Thyroid gland (tissue), 4 donors: ENCODE results near the gene SPDEF. TPM values are rescaled to one million over a fixed set of nuclear protein-coding genes. Genes with fewer than 3 reads are reported as not detected.
A peak's percentile ranks its signal among the peaks of the same experiment; 100 is the strongest.

Experiments used
- DNase-seq, 2 donors: peaks; one replicate each; pipeline ENCODE4 v3.0.0-alpha.2; 2019
- H3K27ac ChIP-seq, 3 donors: fragments of 200-600 bp; sonication (generic); 1 replicate in 2 of 3; 2 replicates in 1 of 3; pipeline ENCODE4 v1.5.1; 2016 to 2019; ENCODE audit warnings: mild to moderate bottlenecking in 1 of 3, moderate library complexity in 1 of 3
- H3K27me3 ChIP-seq: fragments of 200-600 bp; sonication (generic); one replicate; pipeline ENCODE4 v1.5.1; 2019
- H3K36me3 ChIP-seq, 2 donors: fragments of 200-600 bp; sonication (generic); one replicate each; pipeline ENCODE4 v1.5.1; 2016 to 2019
- H3K4me1 ChIP-seq, 2 donors: fragments of 200-600 bp; sonication (generic); one replicate each; pipeline ENCODE4 v1.5.1; 2017 to 2019
- H3K4me3 ChIP-seq, 3 donors: fragments of 200-600 bp; sonication (generic); replicated peaks in 1 of 3; 1 replicate in 2 of 3; 2 replicates in 1 of 3; pipeline ENCODE4 v1.5.1; 2016; ENCODE audit warnings: mild to moderate bottlenecking in 1 of 3
- H3K9me3 ChIP-seq: fragments of 200-600 bp; sonication (generic); one replicate; pipeline ENCODE4 v1.5.1; 2017
- POLR2A ChIP-seq, 2 donors: fragments of 450-650 bp; IDR thresholded peaks; one replicate each; pipeline ENCODE4 v1.6.1; 2017; ENCODE audit warnings: antibody characterized with exemption in 2 of 2, mild to moderate bottlenecking in 2 of 2, moderate library complexity in 1 of 2
- WGBS, 2 donors: methylation state at CpG; one replicate each; pipeline ENCODE4 v1.1.5; 2017; 5-methylcytosine and 5-hydroxymethylcytosine counted together
- intact Hi-C: fragments of 100-400 bp; cut with DNase I; formaldehyde crosslinking; loops from one replicate; pipeline ENCODE4 v1.15.1; 2023
- total RNA-seq, 4 donors: library from RNA; depleted of rRNA; stranded (reverse); fragments of >200 nt; gene quantifications; one replicate each; pipeline ENCODE4 v1.2.3, GENCODE V29; 2016
- TF ChIP-seq, protein P1 (sequence below), 6 experiments: fragments of 200-600 bp in 3 of 6; fragments of 450-650 bp in 3 of 6; sonication (generic) in 3 of 6; IDR thresholded peaks; one replicate each; pipeline ENCODE4 v1.5.1; 2016 to 2019; ENCODE audit warnings: antibody characterized with exemption in 6 of 6, mild to moderate bottlenecking in 2 of 6, inconsistent platforms in 1 of 6, moderate library complexity in 1 of 6

SPDEF gene
- total RNA-seq, 4 donors from 2014 or later, result not detected

DNA sequence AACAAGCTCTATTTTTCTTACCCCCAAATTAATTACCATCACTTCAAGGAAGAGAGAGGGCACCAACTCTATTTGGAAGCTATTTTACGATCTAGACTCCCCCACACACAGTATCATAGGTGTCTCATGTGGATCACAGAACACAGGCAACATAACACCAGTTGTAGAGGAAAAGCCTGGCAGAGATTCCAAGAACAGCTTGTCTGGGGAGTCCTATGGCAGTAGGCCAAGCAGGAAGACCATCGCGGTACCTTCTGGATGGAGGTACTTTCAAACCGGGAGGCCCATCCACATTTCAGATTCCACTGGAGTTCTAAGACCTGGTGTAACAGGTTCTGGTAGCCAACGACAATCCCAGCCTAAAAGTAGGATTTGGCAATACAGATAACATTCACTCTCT is 37.6 kb upstream of the SPDEF start:
- DNase-seq, result peak; percentile 13 to 29
- Histone ChIP-seq H3K36me3 (no peaks in the 10 kb centered on the region), H3K4me3 (no peak overlapping the region), H3K27me3 (no peaks in the 10 kb centered on the region), H3K27ac (no peak overlapping the region), H3K4me1 (peaks cover 17 to 33% of the 10 kb centered on the region in 2 donors), H3K9me3 (no peaks in the 10 kb centered on the region)
- intact Hi-C loops, result no loop called here
- TF ChIP-seq, protein P1, sequence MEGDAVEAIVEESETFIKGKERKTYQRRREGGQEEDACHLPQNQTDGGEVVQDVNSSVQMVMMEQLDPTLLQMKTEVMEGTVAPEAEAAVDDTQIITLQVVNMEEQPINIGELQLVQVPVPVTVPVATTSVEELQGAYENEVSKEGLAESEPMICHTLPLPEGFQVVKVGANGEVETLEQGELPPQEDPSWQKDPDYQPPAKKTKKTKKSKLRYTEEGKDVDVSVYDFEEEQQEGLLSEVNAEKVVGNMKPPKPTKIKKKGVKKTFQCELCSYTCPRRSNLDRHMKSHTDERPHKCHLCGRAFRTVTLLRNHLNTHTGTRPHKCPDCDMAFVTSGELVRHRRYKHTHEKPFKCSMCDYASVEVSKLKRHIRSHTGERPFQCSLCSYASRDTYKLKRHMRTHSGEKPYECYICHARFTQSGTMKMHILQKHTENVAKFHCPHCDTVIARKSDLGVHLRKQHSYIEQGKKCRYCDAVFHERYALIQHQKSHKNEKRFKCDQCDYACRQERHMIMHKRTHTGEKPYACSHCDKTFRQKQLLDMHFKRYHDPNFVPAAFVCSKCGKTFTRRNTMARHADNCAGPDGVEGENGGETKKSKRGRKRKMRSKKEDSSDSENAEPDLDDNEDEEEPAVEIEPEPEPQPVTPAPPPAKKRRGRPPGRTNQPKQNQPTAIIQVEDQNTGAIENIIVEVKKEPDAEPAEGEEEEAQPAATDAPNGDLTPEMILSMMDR (IDR thresholded peaks at IDR 0.05), result no peak
- no peak for TF ChIP-seq POLR2A (IDR thresholded peaks at IDR 0.05)
- 51 to 69% methylated on average over 5 of the region's 5 CpGs for WGBS, 2 donors

DNA sequence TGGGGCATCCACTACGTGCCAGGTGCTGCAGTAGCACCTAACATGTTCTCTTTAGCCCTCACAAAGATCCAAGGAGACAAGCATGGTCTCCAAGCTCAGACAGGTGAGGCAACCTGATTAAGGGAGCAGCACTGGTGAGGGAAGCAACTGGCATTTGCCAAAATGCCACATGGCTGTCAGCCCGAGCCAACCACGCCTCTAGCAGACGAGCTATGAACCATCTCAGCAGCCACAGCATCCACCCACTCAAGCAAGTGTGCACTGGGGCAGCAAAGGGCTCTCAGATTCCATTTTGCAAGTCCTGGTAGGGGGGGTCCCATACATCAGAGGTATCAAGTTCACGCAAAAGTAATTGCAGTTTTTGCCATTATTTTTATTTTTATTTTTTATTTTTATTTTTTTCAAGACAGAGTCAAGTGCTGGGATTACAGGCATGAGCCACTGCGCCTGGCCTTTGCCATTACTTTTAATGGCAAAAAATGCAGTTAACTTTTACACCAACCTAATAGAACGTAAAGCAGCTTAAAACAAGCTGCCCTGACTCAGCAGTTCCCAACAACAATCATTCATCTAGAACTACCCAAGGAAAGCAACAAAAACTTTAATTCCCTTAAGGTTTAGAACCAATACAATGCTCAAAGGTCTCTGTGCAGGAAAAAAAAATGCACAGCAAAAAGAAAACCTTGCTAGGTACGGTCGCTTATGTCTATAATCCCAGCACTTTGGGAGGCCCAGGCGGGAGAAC is 36.3 kb upstream of the SPDEF start:
- TF ChIP-seq POLR2A (IDR thresholded peaks at IDR 0.05), result no peak
- TF ChIP-seq, protein P1 (IDR thresholded peaks at IDR 0.05), result no peak
- DNase-seq, result peak in 1 of 2 donors; percentile 4
- Histone ChIP-seq H3K27me3 (no peaks in the 10 kb centered on the region), H3K27ac (no peak overlapping the region), H3K4me3 (no peak overlapping the region), H3K4me1 (peaks cover 6 to 20% of the 10 kb centered on the region in 2 donors), H3K36me3 (peaks cover 2 to 11% of the 10 kb centered on the region in 2 donors), H3K9me3 (no peaks in the 10 kb centered on the region)
- intact Hi-C loops, result no loop called here
- WGBS, 2 donors, result 87 to 93% methylated on average over 10 of the region's 10 CpGs

DNA sequence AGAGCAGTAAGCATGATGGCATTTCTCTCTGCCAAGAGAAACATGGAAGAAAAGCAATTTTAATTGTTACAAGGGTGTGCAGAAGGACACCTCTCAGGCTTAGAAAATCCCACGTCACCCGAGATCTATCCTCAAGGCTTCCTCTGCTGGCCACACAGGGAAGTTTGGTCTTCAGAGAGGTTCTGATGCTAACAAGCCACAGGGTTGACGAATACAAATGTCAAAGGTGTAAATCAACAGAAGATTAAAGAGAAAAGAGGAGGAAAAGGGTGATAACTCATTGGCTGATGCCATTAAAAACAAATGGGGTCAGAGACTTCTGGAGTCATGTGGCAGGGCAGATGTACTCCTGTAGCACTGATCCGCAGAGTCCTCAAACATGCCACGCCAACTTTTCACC is 33.6 kb upstream of the SPDEF start:
- peaks cover 5 to 12% of the 10 kb centered on the region in 2 donors for H3K36me3 ChIP-seq
- intact Hi-C loops, result no loop called here
- H3K9me3 ChIP-seq, result no peaks in the 10 kb centered on the region
- DNase-seq, result peak in 1 of 2 donors; percentile 0
- peaks cover 10 to 27% of the 10 kb centered on the region in 2 donors for H3K4me1 ChIP-seq
- WGBS, 2 donors, result 93 to 95% methylated on average over 5 of the region's 5 CpGs
- no peaks in the 10 kb centered on the region for H3K27me3 ChIP-seq
- H3K27ac ChIP-seq, result no peak overlapping the region
- H3K4me3 ChIP-seq, result no peak overlapping the region
- TF ChIP-seq, protein P1 (IDR thresholded peaks at IDR 0.05), result no peak
- TF ChIP-seq POLR2A (IDR thresholded peaks at IDR 0.05), result no peak

DNA sequence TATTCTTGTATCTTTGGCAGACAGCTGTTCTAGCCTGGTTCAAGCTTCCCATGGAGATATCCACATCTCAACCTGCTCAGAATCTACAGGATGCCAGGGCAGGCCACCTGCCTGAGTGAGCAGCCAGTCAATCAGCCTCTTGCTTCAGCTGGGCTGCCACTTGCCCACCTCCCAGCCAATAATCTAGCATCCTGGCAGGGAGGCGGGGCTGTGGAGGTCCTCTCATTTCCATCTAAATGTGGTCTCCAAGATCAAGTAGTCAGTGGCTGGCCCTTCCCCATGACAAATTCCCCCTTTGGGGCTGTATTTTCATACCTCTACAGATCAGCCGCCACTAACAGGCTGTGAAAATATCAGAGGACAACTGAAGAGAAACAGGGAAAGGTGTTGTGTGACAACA is 33.0 kb upstream of the SPDEF start:
- Histone ChIP-seq H3K4me1 (peaks cover 10 to 27% of the 10 kb centered on the region in 2 donors), H3K27me3 (no peaks in the 10 kb centered on the region), H3K36me3 (peaks cover 5 to 12% of the 10 kb centered on the region in 2 donors), H3K4me3 (no peak overlapping the region), H3K27ac (no peak overlapping the region), H3K9me3 (no peaks in the 10 kb centered on the region)
- peak in 1 of 2 donors; percentile 1 for DNase-seq
- 70 to 77% methylated on average over 2 of the region's 2 CpGs for WGBS, 2 donors
- intact Hi-C loops, result no loop called here
- TF ChIP-seq, protein P1 (IDR thresholded peaks at IDR 0.05), result no peak
- no peak for TF ChIP-seq POLR2A (IDR thresholded peaks at IDR 0.05)

DNA sequence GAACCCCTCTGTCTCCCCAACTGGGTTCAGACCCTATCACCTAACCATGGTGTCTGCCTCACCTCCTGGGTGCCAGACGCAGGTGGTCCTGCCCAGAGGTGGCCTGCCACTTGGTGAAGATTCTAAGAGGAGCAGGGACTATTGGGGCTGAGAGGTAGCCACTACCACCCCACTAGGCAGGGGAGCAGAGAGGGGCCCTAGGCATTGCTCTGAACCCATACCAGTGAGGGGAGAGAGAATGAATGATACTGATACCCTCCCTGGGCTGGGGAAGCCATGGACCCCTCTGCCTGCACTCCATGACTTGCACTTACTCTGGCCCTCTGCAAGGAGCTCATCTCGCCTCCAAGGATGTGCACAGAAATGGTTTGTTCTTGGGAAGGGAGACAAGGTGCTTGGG is 31.7 kb upstream of the SPDEF start:
- WGBS, 2 donors, result 82 to 90% methylated on average over 2 of the region's 2 CpGs
- Histone ChIP-seq H3K27ac (no peak overlapping the region), H3K27me3 (no peaks in the 10 kb centered on the region), H3K4me1 (peaks cover 4 to 23% of the 10 kb centered on the region in 2 donors), H3K4me3 (no peak overlapping the region), H3K9me3 (no peaks in the 10 kb centered on the region), H3K36me3 (peaks cover 5 to 12% of the 10 kb centered on the region in 2 donors)
- no peak for TF ChIP-seq POLR2A (IDR thresholded peaks at IDR 0.05)
- TF ChIP-seq, protein P1 (IDR thresholded peaks at IDR 0.05), result no peak
- no peak for DNase-seq
- intact Hi-C loops, result no loop called here
